Stimulated activated CD8-positive, alpha-beta memory T cell treated with anti-CD3 and anti-CD28 coated beads, Interleukin-7, amount 100 ng/mL, for 1 hour (primary cell): ENCODE data around the gene KIAA0040.
"Not testable (repeated sequence)": the region's sequence is repeated elsewhere in the genome, so short reads cannot be mapped to it uniquely, and the experiment has no call there.

Source experiments
- DNase-seq, 2 donors: peaks; one replicate each; pipeline ENCODE4 v3.0.0-alpha.2; 2020; ENCODE audit warnings: low read depth in 2 of 2

Gene KIAA0040

GRCh38 chr1:175137369-175137768 lies 55.2 kb downstream of the KIAA0040 start:
- DNase-seq, result no peak

- DNase-seq, result no peak
Measured at GRCh38 chr1:175136246-175136645, 56.3 kb downstream of the KIAA0040 start.

DNA sequence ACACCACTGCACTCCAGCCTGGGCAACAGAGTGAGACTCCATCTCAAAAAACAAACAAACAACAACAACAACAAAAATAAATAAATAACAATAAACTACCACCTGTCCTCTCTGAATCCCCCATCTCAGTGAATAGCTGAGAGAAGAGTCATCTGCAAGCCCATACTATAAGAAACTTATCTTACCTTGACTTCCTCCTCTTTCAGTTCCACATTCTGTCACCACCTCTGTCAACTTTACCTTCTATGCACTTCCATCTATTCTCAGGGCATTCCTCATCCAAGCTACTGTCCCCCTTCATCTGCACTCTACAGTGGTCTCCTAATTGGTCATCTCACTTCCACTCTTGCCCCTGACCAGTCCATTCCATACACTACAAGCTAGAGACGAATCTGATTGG lies 58.1 kb downstream of the KIAA0040 start:
- no peak for DNase-seq

DNA sequence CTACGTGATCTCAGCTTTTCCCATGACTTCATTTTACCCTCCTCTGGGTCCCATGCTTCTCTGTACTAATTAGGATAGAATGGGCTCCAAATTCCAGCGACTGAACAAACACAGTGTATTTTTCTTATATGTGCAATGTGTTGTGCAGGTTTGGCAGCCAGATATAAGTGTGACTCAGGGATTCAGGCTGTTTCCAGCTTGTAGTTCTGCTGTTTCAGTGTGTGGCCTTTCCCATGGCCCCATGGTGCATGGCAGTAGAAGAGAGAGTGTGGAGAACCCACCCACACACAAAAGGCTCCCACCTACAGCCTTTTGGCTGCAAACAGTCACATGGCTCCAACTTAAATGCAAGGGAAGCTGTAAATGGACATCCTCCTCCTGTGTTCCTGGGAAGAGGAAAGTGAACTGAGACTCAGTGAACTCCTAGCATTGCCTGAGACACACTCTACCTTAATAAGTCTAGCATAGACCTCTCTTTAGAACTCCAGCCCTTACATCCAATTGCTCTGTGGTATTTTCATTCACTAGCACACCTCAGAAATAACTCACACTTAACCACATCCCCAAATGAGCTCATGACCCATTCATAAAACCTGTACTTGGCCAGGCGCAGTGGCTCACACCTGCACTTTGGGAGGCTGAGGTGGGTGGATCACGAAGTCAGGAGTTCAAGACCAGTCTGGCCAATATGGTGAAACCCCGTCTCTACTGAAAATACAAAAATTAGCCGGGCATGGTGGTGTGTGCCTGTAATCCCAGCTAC lies 58.7 kb downstream of the KIAA0040 start:
- DNase-seq, result no peak

GRCh38 chr1:175132436-175132835 lies 60.1 kb downstream of the KIAA0040 start:
- DNase-seq, result no peak

DNA sequence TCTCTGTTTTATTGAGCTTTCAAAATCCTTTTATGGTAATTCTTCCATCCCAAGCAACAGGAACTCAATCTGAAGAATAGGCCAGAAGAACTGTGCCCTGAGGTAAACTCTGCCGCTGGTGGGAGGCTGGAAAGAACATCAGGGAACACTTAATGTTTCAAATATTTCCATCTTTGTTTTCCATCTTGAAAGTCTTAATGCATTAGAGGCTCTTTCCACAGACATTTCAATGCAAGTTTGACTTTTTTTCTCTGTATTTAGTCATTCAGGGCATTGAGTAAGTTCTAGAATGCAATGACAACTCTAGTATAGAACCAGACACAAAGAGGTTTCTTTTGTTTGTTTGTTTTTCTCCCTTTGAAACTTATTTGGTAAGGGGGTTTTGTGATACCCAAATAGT lies 61.5 kb downstream of the KIAA0040 start:
- DNase-seq, result no peak

DNA sequence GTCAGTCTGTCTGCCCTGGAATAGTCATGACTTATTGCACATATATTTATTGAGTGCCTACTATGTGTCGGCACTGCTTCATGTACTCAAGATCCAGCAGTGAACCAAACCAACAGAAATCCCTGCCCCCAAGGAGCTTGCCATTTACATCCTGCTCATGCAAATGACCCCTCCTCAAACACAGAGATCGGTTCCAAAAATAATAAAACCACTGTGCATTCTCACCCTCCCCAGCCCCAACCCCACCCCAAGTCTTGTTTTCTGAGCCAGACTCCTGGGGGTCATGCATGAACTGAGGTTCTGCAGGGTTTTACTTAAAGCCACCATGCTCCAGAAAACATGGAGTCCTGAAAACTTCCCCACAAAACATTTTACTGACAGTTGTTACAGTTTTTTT lies 61.9 kb downstream of the KIAA0040 start:
- DNase-seq, result no peak

DNA sequence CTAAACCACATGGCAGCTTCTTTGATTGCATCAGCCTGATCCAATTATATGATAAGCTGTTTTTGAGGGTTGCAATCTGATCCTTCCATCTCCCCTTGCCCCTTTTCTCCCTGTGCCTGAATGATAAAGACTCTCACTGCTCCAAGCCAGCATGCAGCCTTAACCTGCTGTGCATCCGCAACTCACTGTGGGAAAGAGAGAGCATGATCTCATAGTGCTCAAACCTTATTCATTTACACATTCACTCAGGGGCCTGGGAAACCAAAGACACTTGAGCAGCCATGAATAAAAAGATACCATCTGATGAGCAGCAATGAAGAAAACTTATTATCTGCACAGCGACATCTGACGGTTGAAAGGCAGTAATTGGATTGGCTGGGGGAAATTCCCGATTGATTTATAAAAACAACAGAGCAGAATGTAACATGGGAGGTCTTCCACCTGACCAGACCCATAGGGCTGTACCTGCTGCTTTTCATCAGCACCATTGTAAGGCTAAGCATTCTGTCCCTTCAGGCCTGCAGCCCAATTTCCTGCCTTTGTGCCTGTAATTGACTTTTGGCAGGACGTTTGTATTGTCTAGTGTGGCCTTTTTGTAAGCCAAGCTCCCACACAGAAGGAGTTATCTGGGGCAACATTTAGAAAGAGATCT lies 62.5 kb downstream of the KIAA0040 start:
- DNase-seq, result no peak

DNA sequence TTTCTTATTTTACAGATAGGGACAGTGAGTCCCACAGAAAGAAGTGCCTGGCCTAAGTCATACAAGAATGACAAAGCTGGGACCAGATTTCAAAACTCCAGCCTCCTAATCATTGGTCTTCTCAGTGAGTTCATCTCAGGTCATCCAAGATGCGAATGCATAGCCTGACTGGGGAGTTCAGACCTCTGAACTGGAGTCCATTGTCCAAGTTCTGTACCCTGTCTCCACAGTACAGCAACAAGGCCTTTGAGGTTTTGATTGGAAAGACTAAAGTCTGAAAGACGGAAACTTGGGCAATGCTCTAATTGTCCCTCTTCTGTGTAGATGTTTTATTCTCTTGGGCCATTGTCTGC lies 63.0 kb downstream of the KIAA0040 start:
- DNase-seq, result no peak

- no peak for DNase-seq
Measured at GRCh38 chr1:175129182-175129581, 63.4 kb downstream of the KIAA0040 start.

DNA sequence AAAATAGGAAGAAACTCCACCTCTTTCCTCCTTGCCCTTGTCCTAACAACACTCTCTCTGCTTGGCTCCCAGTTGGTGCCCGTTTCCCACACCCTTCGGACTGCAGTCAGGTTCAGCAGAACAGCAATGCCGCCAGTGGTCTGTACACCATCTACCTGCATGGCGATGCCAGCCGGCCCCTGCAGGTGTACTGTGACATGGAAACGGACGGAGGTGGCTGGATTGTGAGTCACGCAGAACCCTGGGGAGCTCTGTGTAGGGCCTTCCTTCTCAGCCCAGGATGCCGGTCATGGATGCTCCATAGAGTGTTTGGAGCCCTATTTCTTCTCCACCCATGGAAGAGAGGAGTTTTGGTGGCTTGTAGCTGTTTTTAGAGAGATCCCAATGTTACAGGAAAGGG lies 64.1 kb downstream of the KIAA0040 start:
- no peak for DNase-seq

DNA sequence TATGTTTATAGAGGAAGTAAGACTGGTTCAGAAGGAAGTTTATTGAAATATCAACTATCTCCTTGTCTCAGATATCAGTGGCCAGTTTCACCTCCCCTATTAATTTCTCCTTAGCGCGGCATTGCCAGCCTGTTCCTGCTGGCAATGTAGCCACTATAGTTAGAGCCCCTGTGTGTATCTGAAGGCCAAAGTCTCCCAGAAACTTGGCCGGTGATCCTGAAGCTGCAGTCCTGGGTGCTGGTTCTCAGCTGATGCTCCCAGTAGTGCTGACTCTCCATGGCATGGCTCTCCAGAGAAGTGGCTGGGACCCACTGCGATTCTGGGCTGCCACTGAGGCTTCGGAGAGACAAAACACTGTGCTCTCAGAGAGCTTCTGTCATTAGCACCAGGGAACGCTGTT lies 65.0 kb downstream of the KIAA0040 start:
- DNase-seq, result no peak

DNA sequence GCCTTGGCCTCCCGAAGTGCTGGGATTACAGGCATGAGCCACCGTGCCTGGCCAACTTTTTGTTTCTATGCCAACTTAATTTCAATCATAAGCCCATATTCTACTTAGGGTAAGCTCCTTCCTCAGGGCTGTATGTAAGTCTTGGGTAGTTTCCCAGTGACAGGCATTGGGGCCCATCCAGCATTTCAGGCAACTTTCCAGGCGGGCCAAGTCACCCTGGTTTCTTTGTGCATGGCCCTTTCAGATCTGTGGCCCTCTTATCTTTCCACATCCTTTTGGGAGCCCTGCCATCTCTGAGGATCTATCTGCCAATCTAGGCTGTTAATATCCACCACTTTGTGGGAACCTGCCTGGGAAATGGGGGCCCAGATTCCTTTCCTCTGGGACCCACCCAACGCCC lies 66.2 kb downstream of the KIAA0040 start:
- DNase-seq, result no peak

- DNase-seq, result no peak
Measured at GRCh38 chr1:175124861-175125260, 67.7 kb downstream of the KIAA0040 start.

GRCh38 chr1:175120511-175120910 lies 72.1 kb downstream of the KIAA0040 start:
- DNase-seq, result no peak

GRCh38 chr1:175118375-175119367 lies 73.9 kb downstream of the KIAA0040 start:
- DNase-seq, result no peak

- no peak for DNase-seq
Measured at GRCh38 chr1:175116903-175117302, 75.7 kb downstream of the KIAA0040 start.

GRCh38 chr1:175116210-175116798 lies 76.3 kb downstream of the KIAA0040 start:
- DNase-seq, result no peak

DNA sequence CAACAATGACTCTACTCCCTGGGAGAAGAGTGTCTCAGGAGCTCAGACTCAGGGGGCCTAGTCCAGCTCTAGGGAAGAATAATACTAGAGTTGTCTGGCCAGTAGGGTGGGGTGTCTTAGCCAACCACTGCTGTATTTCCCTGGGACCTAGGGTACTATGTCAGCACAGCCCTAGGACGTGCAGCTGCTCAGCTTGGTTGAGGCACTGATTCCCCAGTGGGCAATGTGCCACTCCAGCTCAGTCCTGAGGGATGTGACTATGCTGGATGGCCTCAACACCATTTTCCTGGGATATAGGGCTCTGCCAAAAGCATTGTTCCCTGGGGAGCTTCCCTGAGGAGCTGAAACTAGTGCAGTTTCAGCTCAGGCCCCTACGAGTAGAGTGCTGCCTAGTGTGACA lies 77.6 kb downstream of the KIAA0040 start:
- no peak for DNase-seq

GRCh38 chr1:175108331-175108820 lies 84.2 kb downstream of the KIAA0040 start:
- not testable (repeated sequence) for DNase-seq
